ES-I3 (cell line): Measurements from ENCODE around the gene DIPK2A.

Experiments
- H3K36me3 ChIP-seq: 2 replicates; pipeline ENCODE4 v1.6.1; 2013; ENCODE audit warnings: mild to moderate bottlenecking, low read length, control low read depth, moderate library complexity; ENCODE audit not compliant: insufficient read depth
- H3K4me1 ChIP-seq: 2 replicates; pipeline ENCODE4 v1.6.1; 2013; ENCODE audit warnings: mild to moderate bottlenecking, control low read depth, low read length; ENCODE audit not compliant: insufficient read depth
- H3K9ac ChIP-seq: 2 replicates; pipeline ENCODE4 v1.6.1; 2013; ENCODE audit warnings: low read depth, mild to moderate bottlenecking, low read length, moderate library complexity
- H3K9me3 ChIP-seq: 2 replicates; pipeline ENCODE4 v1.6.1; 2013; ENCODE audit warnings: mild to moderate bottlenecking, low read length, moderate library complexity; ENCODE audit not compliant: control insufficient read depth, insufficient read depth

The DIPK2A gene

DNA sequence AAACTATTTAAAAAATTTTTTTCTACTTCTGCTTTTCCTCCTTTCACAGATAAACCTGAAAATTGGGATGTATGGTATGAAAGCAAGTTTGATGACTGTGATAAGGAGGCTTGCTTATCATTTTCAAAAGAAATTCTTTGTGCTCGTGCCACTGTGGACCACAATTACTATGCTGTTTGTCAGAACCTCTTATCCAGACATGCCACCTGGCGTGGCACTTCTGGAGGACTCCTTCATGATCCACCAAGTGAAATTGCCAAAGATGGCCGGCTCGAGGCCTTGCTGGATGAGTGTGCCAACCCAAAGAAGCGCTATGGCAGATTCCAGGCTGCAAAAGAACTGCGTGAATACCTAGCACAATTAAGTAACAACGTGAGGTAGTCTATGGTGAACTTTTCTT, 17.8 kb downstream of the DIPK2A start:
- Histone ChIP-seq H3K9ac (no peak overlapping the region), H3K9me3 (no peaks in the 10 kb centered on the region), H3K4me1 (no peaks in the 10 kb centered on the region), H3K36me3 (no peaks in the 10 kb centered on the region)

- Histone ChIP-seq H3K9me3 (no peaks in the 10 kb centered on the region), H3K9ac (no peak overlapping the region), H3K36me3 (no peaks in the 10 kb centered on the region), H3K4me1 (no peaks in the 10 kb centered on the region)
Measured at GRCh38 chr3:143991713-143992112, 20.1 kb downstream of the DIPK2A start.

DNA sequence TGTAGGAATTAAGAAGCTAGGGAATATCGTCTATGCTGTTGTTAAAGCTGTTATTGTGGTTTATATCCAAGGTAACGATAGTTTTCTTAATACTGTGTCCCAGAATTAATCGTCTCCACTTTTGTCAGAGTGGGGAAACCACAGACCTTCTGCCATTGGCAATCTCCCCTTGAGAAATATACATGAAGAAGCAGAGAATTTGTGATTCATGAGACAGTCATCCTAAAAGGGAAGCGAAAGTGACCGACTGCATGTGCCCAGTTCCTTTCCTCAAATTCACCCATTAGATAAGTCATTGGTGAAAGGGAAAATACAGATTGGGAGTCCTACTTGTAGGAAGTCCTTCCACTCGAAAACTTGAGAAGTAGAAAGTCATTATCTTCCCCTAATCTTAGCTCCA, 26.6 kb downstream of the DIPK2A start:
- no peaks in the 10 kb centered on the region for H3K36me3 ChIP-seq
- no peak overlapping the region for H3K9ac ChIP-seq
- no peaks in the 10 kb centered on the region for H3K4me1 ChIP-seq
- H3K9me3 ChIP-seq: no peaks in the 10 kb centered on the region

DNA sequence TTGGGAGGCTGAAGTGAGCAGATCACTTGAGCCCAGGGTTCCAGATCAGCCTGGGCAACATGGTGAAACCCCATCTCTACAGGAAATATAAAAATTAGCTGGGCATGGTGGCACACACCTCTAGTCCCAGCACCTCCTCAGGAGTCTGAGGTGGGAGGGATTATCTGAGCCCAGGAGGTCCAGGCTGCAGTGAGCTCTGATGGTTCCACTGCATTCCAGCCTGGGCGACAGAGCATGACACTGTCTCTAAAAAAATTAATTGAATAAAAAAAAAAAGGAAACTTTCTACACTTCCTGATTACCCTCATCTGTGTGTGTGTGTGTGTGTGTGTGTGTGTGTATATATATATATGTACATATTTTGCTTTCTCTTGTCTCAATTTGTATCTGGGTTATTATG, 31.4 kb downstream of the DIPK2A start:
- H3K36me3 ChIP-seq: no peaks in the 10 kb centered on the region
- H3K4me1 ChIP-seq: no peaks in the 10 kb centered on the region
- H3K9me3 ChIP-seq: no peaks in the 10 kb centered on the region
- H3K9ac ChIP-seq: no peak overlapping the region

- Histone ChIP-seq H3K9ac (no peak overlapping the region), H3K4me1 (no peaks in the 10 kb centered on the region), H3K9me3 (no peaks in the 10 kb centered on the region), H3K36me3 (no peaks in the 10 kb centered on the region)
Measured at GRCh38 chr3:144010371-144010770, 38.7 kb downstream of the DIPK2A start.

GRCh38 chr3:144011251-144011799, 39.7 kb downstream of the DIPK2A start:
- H3K9me3 ChIP-seq: no peaks in the 10 kb centered on the region
- no peaks in the 10 kb centered on the region for H3K36me3 ChIP-seq
- H3K9ac ChIP-seq: no peak overlapping the region
- H3K4me1 ChIP-seq: no peaks in the 10 kb centered on the region

GRCh38 chr3:144015133-144015532, 43.5 kb downstream of the DIPK2A start:
- Histone ChIP-seq H3K36me3 (no peaks in the 10 kb centered on the region), H3K9me3 (no peaks in the 10 kb centered on the region), H3K4me1 (no peaks in the 10 kb centered on the region), H3K9ac (no peak overlapping the region)

- Histone ChIP-seq H3K9me3 (no peaks in the 10 kb centered on the region), H3K36me3 (no peaks in the 10 kb centered on the region), H3K9ac (no peak overlapping the region), H3K4me1 (no peaks in the 10 kb centered on the region)
Measured at GRCh38 chr3:144018776-144019175, 47.2 kb downstream of the DIPK2A start.
